NCI-H146 (cell line): Measurements from ENCODE around the gene BCL2L2.

ENCODE experiments used
- DNase-seq: peaks from one replicate; lab custom pipeline; 2025; lab: John Stamatoyannopoulos, UW

Gene BCL2L2

GRCh38 chr14:23299986-23300686 is 6.5 kb upstream of the BCL2L2 start:
- DNase-seq = no peak

GRCh38 chr14:23300687-23301223 is 5.9 kb upstream of the BCL2L2 start:
- peak; percentile 36 for DNase-seq

- peak; percentile 98 for DNase-seq
These were observed 5.2 kb upstream of the BCL2L2 start for GRCh38 chr14:23301288-23301968.

- DNase-seq = no peak
These were observed 4.7 kb upstream of the BCL2L2 start for GRCh38 chr14:23301969-23302289.

- DNase-seq = peak; percentile 84
These were observed 4.1 kb upstream of the BCL2L2 start, which contains the start of gene PPP1R3E for GRCh38 chr14:23302290-23303225. PPP1R3E (minus strand) TSS chr14:23302859; CDS start chr14:23302576, 283 bp downstream.

GRCh38 chr14:23307146-23307530 is 505 bp downstream of the BCL2L2 start:
- no peak for DNase-seq

- no peak for DNase-seq
These were observed 1.3 kb downstream of the BCL2L2 start for GRCh38 chr14:23307687-23308644.

- DNase-seq = no peak
These were observed 2.2 kb downstream of the BCL2L2 start for GRCh38 chr14:23308721-23309445.

- no peak for DNase-seq
These were observed 3.9 kb downstream of the BCL2L2 start for GRCh38 chr14:23310546-23310945.

- DNase-seq = no peak
These were observed 9.7 kb downstream of the BCL2L2 start for GRCh38 chr14:23316300-23316699.

GRCh38 chr14:23319746-23320583 is 13.3 kb downstream of the BCL2L2 start:
- no peak for DNase-seq

- DNase-seq = peak; percentile 100
These were observed 14.2 kb downstream of the BCL2L2 start, which contains the start of gene PABPN1 for GRCh38 chr14:23320584-23321571. PABPN1 (plus strand) TSS chr14:23321457; CDS start chr14:23321470, 13 bp downstream.

GRCh38 chr14:23321572-23322547 is 15.2 kb downstream of the BCL2L2 start:
- peak; percentile 57 for DNase-seq

- no peak for DNase-seq
These were observed 16.2 kb downstream of the BCL2L2 start for GRCh38 chr14:23322568-23323517.

GRCh38 chr14:23323838-23324454 is 17.3 kb downstream of the BCL2L2 start:
- no peak for DNase-seq
